Kidney (tissue), 14 donors: ENCODE results near the gene SCN2B. TPM values are rescaled to one million over a fixed set of nuclear protein-coding genes. Genes with fewer than 3 reads are reported as not detected.

Source experiments
- DNase-seq, 5 donors: peaks; one replicate each; pipeline ENCODE4 v3.0.0-alpha.2; 2013 to 2020
- FAIRE-seq: peaks from 2 replicates; lab custom pipeline; 2012; peaks lifted over from hg19 to GRCh38; lab: Jason Lieb, UNC
- H3K27ac ChIP-seq, 2 donors: one replicate each; pipeline ENCODE4 v1.7.0; 2013; ENCODE audit warnings: low read depth in 2 of 2, low read length in 2 of 2, inconsistent platforms in 1 of 2
- H3K27me3 ChIP-seq: one replicate; pipeline ENCODE4 v1.7.1; 2013; ENCODE audit warnings: low read length, inconsistent platforms; ENCODE audit not compliant: control insufficient read depth, insufficient read depth
- H3K36me3 ChIP-seq, 3 donors: one replicate each; pipeline versions ENCODE4 v1.7.0 to v1.7.1; 2013; ENCODE audit warnings: low read length in 3 of 3, control low read depth in 1 of 3, inconsistent platforms in 1 of 3; ENCODE audit not compliant: insufficient read depth in 3 of 3, control insufficient read depth in 2 of 3
- H3K4me1 ChIP-seq, 3 donors: one replicate each; pipeline versions ENCODE4 v1.7.0 to v1.7.1; 2013; ENCODE audit warnings: low read length in 3 of 3, inconsistent platforms in 1 of 3, low read depth in 1 of 3; ENCODE audit not compliant: control insufficient read depth in 2 of 3, insufficient read depth in 2 of 3
- H3K4me3 ChIP-seq, 3 donors: one replicate each; pipeline versions ENCODE4 v1.7.0 to v1.8.1; 2013; ENCODE audit warnings: low read length in 3 of 3, control low read depth in 1 of 3, inconsistent platforms in 1 of 3
- H3K9ac ChIP-seq, 3 donors: one replicate each; pipeline versions ENCODE4 v1.7.0 to v1.7.1; 2013; ENCODE audit warnings: low read length in 3 of 3, control low read depth in 1 of 3, inconsistent platforms in 1 of 3
- H3K9me3 ChIP-seq, 3 donors: one replicate each; pipeline versions ENCODE4 v1.7.0 to v1.7.1; 2013; ENCODE audit warnings: low read length in 3 of 3, control low read depth in 1 of 3, inconsistent platforms in 1 of 3; ENCODE audit not compliant: control insufficient read depth in 2 of 3, insufficient read depth in 1 of 3
- CTCF ChIP-seq: IDR thresholded peaks from 3 replicates; pipeline ENCODE4 v1.5.1; 2012; ENCODE audit warnings: mild to moderate bottlenecking, moderate library complexity, borderline replicate concordance; ENCODE audit not compliant: insufficient read depth; ENCODE audit errors: extremely low read depth
- intact Hi-C: fragments of 100-400 bp; cut with DNase I; formaldehyde crosslinking; loops from one replicate; pipeline ENCODE4 v1.11.1; 2022
- polyA plus RNA-seq: library from polyadenylated mRNA; stranded (reverse); fragments of 350-450 nt; fragmentation: Illumina TruSeq; extraction: RNeasy Lipid Tissue Mini Kit (QIAGEN cat#74804); gene quantifications from one replicate; pipeline ENCODE4 v1.2.3, GENCODE V29; 2014; ENCODE audit warnings: low read depth, low replicate concordance; ENCODE audit not compliant: insufficient read depth
- total RNA-seq: library from RNA; stranded (reverse); fragmentation: NEBNext Ultra II Directional; extraction: Animal tissue kit (Norgen Biotek cat#: 25700); gene quantifications from one replicate; pipeline ENCODE4 v1.2.1, GENCODE V29; 2021
- donor health status: control.
- donor health status: control.
- donor health status: control.
- donor health status: control.
- donor health status: control.
- donor health status: DM: yes; HTN: yes; CAD: no.
- donor health status: Normal renal cell carcinoma (clear cell type).

SCN2B gene
- total and polyA plus RNA-seq, 2 donors from 2014 or later, result 0.25 to 0.54 TPM

- no peak for FAIRE-seq
- H3K36me3 ChIP-seq, result no peaks in the 10 kb centered on the region
- no peak overlapping the region for H3K4me3 ChIP-seq
- no peaks in the 10 kb centered on the region for H3K27me3 ChIP-seq
- H3K9me3 ChIP-seq, result no peaks in the 10 kb centered on the region
- no peak overlapping the region for H3K27ac ChIP-seq
- intact Hi-C loops, result no loop called here
- no peak for TF ChIP-seq CTCF
- H3K9ac ChIP-seq, result no peak overlapping the region
- no peaks in the 10 kb centered on the region for H3K4me1 ChIP-seq
- no peak for DNase-seq
Measured at GRCh38 chr11:118170231-118170630, 6.2 kb downstream of the SCN2B start.

GRCh38 chr11:118169300-118170140 is 6.9 kb downstream of the SCN2B start:
- Histone ChIP-seq H3K9ac (no peak overlapping the region), H3K9me3 (no peaks in the 10 kb centered on the region), H3K4me3 (no peak overlapping the region), H3K4me1 (no peaks in the 10 kb centered on the region), H3K27ac (no peak overlapping the region), H3K27me3 (no peaks in the 10 kb centered on the region), H3K36me3 (no peaks in the 10 kb centered on the region)
- TF ChIP-seq CTCF, result no peak
- peak in 1 of 5 donors; percentile 42 for DNase-seq
- FAIRE-seq, result no peak
- intact Hi-C loops, result no loop called here

- Histone ChIP-seq H3K9me3 (no peaks in the 10 kb centered on the region), H3K27me3 (no peaks in the 10 kb centered on the region), H3K27ac (no peak overlapping the region), H3K4me3 (no peak overlapping the region), H3K4me1 (no peaks in the 10 kb centered on the region), H3K9ac (no peak overlapping the region), H3K36me3 (no peaks in the 10 kb centered on the region)
- no peak for FAIRE-seq
- TF ChIP-seq CTCF, result no peak
- intact Hi-C loops, result no loop called here
- no peak for DNase-seq
Measured at GRCh38 chr11:118168751-118169150, 7.7 kb downstream of the SCN2B start.
